H1 (cell line): ENCODE measurements around the gene CELF4. TPM values are rescaled to one million over a fixed set of nuclear protein-coding genes. Genes with fewer than 3 reads are reported as not detected.
A peak's percentile ranks its signal among the peaks of the same experiment; 100 is the strongest.

Experiments
- CTCF ChIA-PET: fragments of 300-600 bp; sonication (Branson Sonifier 250); formaldehyde crosslinking; loops from one replicate; lab custom pipeline; 2021; ENCODE audit not compliant: partially characterized antibody; lab: Charles Lee
- POLR2A ChIA-PET: fragments of 300-600 bp; sonication (Branson Sonifier 250); formaldehyde crosslinking; loops from one replicate; lab custom pipeline; 2021; ENCODE audit warnings: inconsistent platforms; ENCODE audit not compliant: partially characterized antibody; lab: Charles Lee
- DNase-seq, 2 experiments: peaks; one replicate each; pipeline versions ENCODE4 v3.0.0 to v3.0.0-alpha.2; 2010 to 2022; ENCODE audit warnings: low spot score in 2 of 2, low read depth in 1 of 2, mixed read lengths in 1 of 2
- FAIRE-seq: peaks from 2 replicates; lab custom pipeline; 2011; peaks lifted over from hg19 to GRCh38; lab: Jason Lieb, UNC
- H2AFZ ChIP-seq: 2 replicates; pipeline ENCODE4 v1.8.1; 2012; ENCODE audit warnings: low read length, inconsistent platforms
- H2AK5ac ChIP-seq: 2 replicates; pipeline ENCODE4 v1.6.1; 2013; ENCODE audit warnings: low read depth, low read length
- H2BK120ac ChIP-seq: replicated peaks from 2 replicates; pipeline ENCODE3; 2013; ENCODE audit warnings: low read depth, low read length, inconsistent platforms
- H2BK12ac ChIP-seq: 2 replicates; pipeline ENCODE4 v1.6.1; 2013; ENCODE audit warnings: low read depth, low read length
- H2BK15ac ChIP-seq: 2 replicates; pipeline ENCODE4 v1.6.1; 2013; ENCODE audit warnings: low read length
- H2BK20ac ChIP-seq: 2 replicates; pipeline ENCODE4 v1.6.1; 2013; ENCODE audit warnings: low read length
- H2BK5ac ChIP-seq: 2 replicates; pipeline ENCODE4 v1.6.1; 2013; ENCODE audit warnings: low read depth, low read length
- H3K14ac ChIP-seq: 2 replicates; pipeline ENCODE4 v1.6.1; 2013; ENCODE audit warnings: inconsistent platforms; ENCODE audit not compliant: insufficient read length
- H3K18ac ChIP-seq: 2 replicates; pipeline ENCODE4 v1.6.1; 2013; ENCODE audit warnings: low read length; ENCODE audit errors: extremely low read depth
- H3K23ac ChIP-seq: 2 replicates; pipeline ENCODE4 v1.6.1; 2013; ENCODE audit warnings: inconsistent platforms; ENCODE audit not compliant: insufficient read length
- H3K23me2 ChIP-seq: 2 replicates; pipeline ENCODE4 v1.6.1; 2013; ENCODE audit warnings: low read depth, low read length
- H3K27ac ChIP-seq: 2 replicates; pipeline ENCODE4 v1.6.1; 2011; ENCODE audit warnings: low read depth, low read length, inconsistent platforms
- H3K27me3 ChIP-seq, 4 experiments: replicated peaks in 1 of 4; 1 replicate in 1 of 4; 2 replicates in 3 of 4; pipeline versions ENCODE4 v1.6.1 to v1.8.1; 2011 to 2013; ENCODE audit warnings: low read length in 3 of 4, mild to moderate bottlenecking in 3 of 4, inconsistent platforms in 2 of 4, mixed read lengths in 2 of 4, moderate library complexity in 1 of 4; ENCODE audit not compliant: control insufficient read depth in 3 of 4, insufficient read depth in 3 of 4; ENCODE audit errors: extremely low read depth in 1 of 4
- H3K36me3 ChIP-seq, 4 experiments: 2 replicates each; pipeline versions ENCODE4 v1.6.1 to v1.8.1; 2011 to 2013; ENCODE audit warnings: mild to moderate bottlenecking in 4 of 4, low read length in 3 of 4, moderate library complexity in 2 of 4, control low read depth in 1 of 4, inconsistent platforms in 1 of 4; ENCODE audit not compliant: insufficient read depth in 4 of 4, control insufficient read depth in 2 of 4
- H3K4ac ChIP-seq: replicated peaks from 2 replicates; pipeline ENCODE3; 2013; ENCODE audit warnings: low read length, low read depth, mixed read lengths, inconsistent platforms; ENCODE audit not compliant: insufficient read length
- H3K4me1 ChIP-seq, 4 experiments: replicated peaks in 1 of 4; 1 replicate in 1 of 4; 2 replicates in 3 of 4; pipeline versions ENCODE4 v1.6.1 to v1.8.1; 2011 to 2013; ENCODE audit warnings: low read length in 3 of 4, inconsistent platforms in 2 of 4, mixed read lengths in 1 of 4; ENCODE audit not compliant: insufficient read depth in 4 of 4, control insufficient read depth in 3 of 4
- H3K4me2 ChIP-seq, 2 experiments: 2 replicates each; pipeline versions ENCODE4 v1.6.1 to v1.8.1; 2011 to 2013; ENCODE audit warnings: low read depth in 2 of 2, low read length in 2 of 2, control low read depth in 1 of 2, inconsistent platforms in 1 of 2, mild to moderate bottlenecking in 1 of 2; ENCODE audit not compliant: insufficient read depth in 1 of 2
- H3K4me3 ChIP-seq, 4 experiments: fragments of 200-600, 300-600 bp in 1 of 4; sonication (generic), shearing (Covaris generic), sonication (Bioruptor Twin) in 1 of 4; 2 replicates each; pipeline versions ENCODE4 v1.5.1 to v1.8.1; 2011 to 2016; ENCODE audit warnings: low read length in 4 of 4, low read depth in 3 of 4, control low read depth in 2 of 4, inconsistent platforms in 2 of 4, mild to moderate bottlenecking in 2 of 4, mixed read lengths in 1 of 4, moderate library complexity in 1 of 4; ENCODE audit not compliant: insufficient read depth in 2 of 4; ENCODE audit errors: extremely low read depth in 1 of 4
- H3K56ac ChIP-seq: replicated peaks from 2 replicates; pipeline ENCODE3; 2013; ENCODE audit warnings: low read depth, mild to moderate bottlenecking, mixed read lengths, low read length, inconsistent platforms; ENCODE audit not compliant: insufficient read length
- H3K79me1 ChIP-seq: 2 replicates; pipeline ENCODE4 v1.6.1; 2013; ENCODE audit warnings: low read depth, low read length, control low read depth
- H3K79me2 ChIP-seq, 2 experiments: 2 replicates each; pipeline versions ENCODE4 v1.6.1 to v1.8.1; 2012 to 2013; ENCODE audit warnings: low read length in 2 of 2, mild to moderate bottlenecking in 2 of 2, inconsistent platforms in 1 of 2; ENCODE audit not compliant: insufficient read depth in 2 of 2, control insufficient read depth in 1 of 2
- H3K9ac ChIP-seq, 4 experiments: replicated peaks in 1 of 4; 1 replicate in 1 of 4; 2 replicates in 3 of 4; pipeline versions ENCODE4 v1.6.1 to v1.8.1; 2011 to 2013; ENCODE audit warnings: low read depth in 3 of 4, low read length in 3 of 4, control low read depth in 2 of 4, mild to moderate bottlenecking in 2 of 4, moderate library complexity in 2 of 4, inconsistent platforms in 1 of 4; ENCODE audit errors: extremely low read depth in 1 of 4
- H3K9me3 ChIP-seq, 2 experiments: 2 replicates each; pipeline versions ENCODE4 v1.6.1 to v1.8.1; 2012 to 2013; ENCODE audit warnings: mild to moderate bottlenecking in 2 of 2, moderate library complexity in 2 of 2, control low read depth in 1 of 2, inconsistent platforms in 1 of 2, low read depth in 1 of 2, low read length in 1 of 2, mixed read lengths in 1 of 2; ENCODE audit not compliant: insufficient read depth in 2 of 2
- H4K20me1 ChIP-seq, 2 experiments: replicated peaks in 1 of 2; 2 replicates each; pipeline versions ENCODE3 to v1.8.1; 2011 to 2013; ENCODE audit warnings: inconsistent platforms in 2 of 2, low read length in 2 of 2, mild to moderate bottlenecking in 1 of 2; ENCODE audit not compliant: insufficient read depth in 2 of 2, control insufficient read depth in 1 of 2
- H4K5ac ChIP-seq: 2 replicates; pipeline ENCODE4 v1.6.1; 2013; ENCODE audit warnings: low read length, low read depth, mixed read lengths, inconsistent platforms; ENCODE audit not compliant: insufficient read length
- H4K8ac ChIP-seq: 2 replicates; pipeline ENCODE4 v1.8.0; 2013; ENCODE audit warnings: mild to moderate bottlenecking, moderate library complexity, low read length, inconsistent platforms; ENCODE audit not compliant: insufficient read depth; ENCODE audit errors: extremely low read depth
- H4K91ac ChIP-seq: replicated peaks from 2 replicates; pipeline ENCODE3; 2013; ENCODE audit warnings: low read length, mixed read lengths, inconsistent platforms; ENCODE audit not compliant: insufficient read length
- BRCA1 ChIP-seq: IDR thresholded peaks from 2 replicates; pipeline ENCODE4 v1.6.1; 2012; ENCODE audit warnings: low read depth, low read length, improper control_type of control experiment
- CHD1 ChIP-seq: IDR thresholded peaks from 2 replicates; pipeline ENCODE4 v1.6.1; 2012; ENCODE audit warnings: low read depth, low read length, improper control_type of control experiment
- FOSL1 ChIP-seq: IDR thresholded peaks from 2 replicates; pipeline ENCODE4 v1.6.1; 2011; ENCODE audit warnings: mild to moderate bottlenecking, low read depth, low read length, moderate library complexity; ENCODE audit not compliant: insufficient read depth
- HDAC6 ChIP-seq: IDR thresholded peaks from one replicate; pipeline ENCODE4 v1.7.1; 2012; ENCODE audit warnings: low read depth, mild to moderate bottlenecking, inconsistent platforms, low read length, moderate library complexity
- RAD21 ChIP-seq, 2 experiments: IDR thresholded peaks in 1 of 2; conservative IDR thresholded peaks in 1 of 2; 2 replicates each; pipeline ENCODE4 v1.6.1; 2011; ENCODE audit warnings: low read depth in 2 of 2, low read length in 2 of 2, improper control_type of control experiment in 1 of 2, inconsistent platforms in 1 of 2, mild to moderate bottlenecking in 1 of 2, moderate library complexity in 1 of 2
- SIX5 ChIP-seq: IDR thresholded peaks from 2 replicates; pipeline ENCODE4 v1.6.1; 2011; ENCODE audit warnings: mild to moderate bottlenecking, low read depth, low read length
- SP2 ChIP-seq: IDR thresholded peaks from 2 replicates; pipeline ENCODE4 v1.6.1; 2012; ENCODE audit warnings: mild to moderate bottlenecking, low read length, inconsistent platforms
- ZNF274 ChIP-seq: IDR thresholded peaks from 2 replicates; pipeline ENCODE4 v1.7.0; 2012; ENCODE audit warnings: low read length, borderline replicate concordance; ENCODE audit errors: extremely low read depth
- WGBS, 2 experiments: shearing (Covaris generic) in 1 of 2; methylation state at CpG; one replicate each; pipeline versions ENCODE4 v1.1.6 to v1.1.7; 2013 to 2015; ENCODE audit warnings: low lambda C conversion rate in 2 of 2, mixed read lengths in 2 of 2, inconsistent platforms in 1 of 2, low coverage in 1 of 2, missing lambda C conversion rate in 1 of 2; ENCODE audit not compliant: insufficient replicate concordance in 2 of 2, insufficient coverage in 1 of 2, insufficient read length in 1 of 2; ENCODE audit errors: extremely low coverage in 1 of 2, missing lambda C conversion rate in 1 of 2; 5-methylcytosine and 5-hydroxymethylcytosine counted together
- polyA plus RNA-seq, 7 experiments: library from polyadenylated mRNA; depleted of rRNA in 3 of 7; stranded (reverse) in 5 of 7; unstranded in 2 of 7; fragments of >200 nt in 5 of 7; fragments of 200-250 nt in 2 of 7; gene quantifications; 1 replicate in 5 of 7; 2 replicates in 1 of 7; 4 replicates in 1 of 7; pipeline versions ENCODE4 v1.2.1 to v1.2.3, GENCODE V29; 2011 to 2013; ENCODE audit warnings: missing spikeins in 2 of 7, mixed read lengths in 2 of 7
- total RNA-seq: library from RNA; stranded (reverse); fragmentation: NEBNext Ultra II Directional; extraction: Animal tissue kit (Norgen Biotek cat#: 25700); gene quantifications from 2 replicates; pipeline ENCODE4 v1.2.1, GENCODE V29; 2021
- TF ChIP-seq, protein P1 (sequence below): IDR thresholded peaks from 2 replicates; pipeline ENCODE4 v1.6.1; 2011; ENCODE audit warnings: low read length, improper control_type of control experiment

The CELF4 gene
- total and polyA plus RNA-seq, 2 of the 8 experiments (the other 6 are each of a cell fraction or from before 2014, with no cell fraction given) = 1.6 to 3.4 TPM

DNA sequence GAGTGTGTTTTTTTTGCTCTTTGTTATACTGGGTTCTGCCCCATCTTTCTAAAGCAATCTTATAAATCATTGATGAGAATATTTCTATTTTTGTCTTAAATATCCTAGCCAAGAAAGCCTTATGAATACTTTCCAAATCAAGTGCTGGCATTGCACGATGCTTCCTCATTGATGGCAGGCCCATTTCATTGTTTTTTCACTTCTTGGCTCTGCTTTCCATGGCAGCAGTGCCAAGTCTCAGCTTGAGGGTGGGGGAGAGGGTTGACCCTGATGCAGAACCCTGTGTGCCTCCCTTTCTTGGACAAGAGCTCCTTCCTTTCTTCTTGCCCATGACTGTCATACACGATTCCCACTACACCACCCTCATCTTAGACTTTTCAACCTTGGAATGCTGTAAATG, 16.7 kb upstream of the CELF4 start:
- Histone ChIP-seq H3K56ac (no peak overlapping the region), H3K14ac (no peak overlapping the region), H3K27ac (no peak overlapping the region), H3K79me2 (no peaks in the 10 kb centered on the region), H3K23ac (no peak overlapping the region), H3K4me2 (no peak overlapping the region), H2BK20ac (no peak overlapping the region), H3K9me3 (no peaks in the 10 kb centered on the region), H3K23me2 (no peaks in the 10 kb centered on the region), H3K9ac (no peak overlapping the region), H2AFZ (no peak overlapping the region), H3K79me1 (no peaks in the 10 kb centered on the region), H4K5ac (no peak overlapping the region), H2BK12ac (peak overlapping the region; percentile 28; the same call in 1 of the 2 replicates), H2BK120ac (no peak overlapping the region), H3K4me1 (peaks cover 16 to 33% (median 27%) of the 10 kb centered on the region in 4 experiments), H3K4me3 (no peak overlapping the region), H2BK15ac (no peak overlapping the region), H3K4ac (no peak overlapping the region), H3K27me3 (peaks cover 0 to 2% (median 1%) of the 10 kb centered on the region in 4 experiments; a peak in 3 of 7 replicates), H2BK5ac (no peak overlapping the region), H4K8ac (no peak overlapping the region), H4K91ac (no peak overlapping the region), H3K36me3 (no peaks in the 10 kb centered on the region), H3K18ac (no peak overlapping the region), H4K20me1 (no peaks in the 10 kb centered on the region), H2AK5ac (no peak overlapping the region)
- DNase-seq (no peak), FAIRE-seq (no peak)
- ChIA-PET CTCF (interaction anchor here (1.0 to 4.4 kb wide), 3 partner anchors 10 to 196 kb away, joined by 3 to 24 read pairs (median 4); no protein-coding TSS in a partner anchor), POLR2A (interaction anchor here (2.0 kb wide), 1 partner anchor 11 kb away, joined by 6 read pairs; no protein-coding TSS in a partner anchor)
- WGBS, 2 experiments = 88% methylated on average over 2 of the region's 2 CpGs; no CpG with 5 or more reads in 1 of the 2 experiments
- TF ChIP-seq, protein P1, sequence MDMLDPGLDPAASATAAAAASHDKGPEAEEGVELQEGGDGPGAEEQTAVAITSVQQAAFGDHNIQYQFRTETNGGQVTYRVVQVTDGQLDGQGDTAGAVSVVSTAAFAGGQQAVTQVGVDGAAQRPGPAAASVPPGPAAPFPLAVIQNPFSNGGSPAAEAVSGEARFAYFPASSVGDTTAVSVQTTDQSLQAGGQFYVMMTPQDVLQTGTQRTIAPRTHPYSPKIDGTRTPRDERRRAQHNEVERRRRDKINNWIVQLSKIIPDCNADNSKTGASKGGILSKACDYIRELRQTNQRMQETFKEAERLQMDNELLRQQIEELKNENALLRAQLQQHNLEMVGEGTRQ = no peak
- TF ChIP-seq HDAC6 (no peak), SIX5 (no peak), RAD21 (IDR thresholded peaks at IDR 0.05 in 1 of 2, conservative IDR thresholded peaks at IDR 0.05 in 1 of 2; ENCODE audit: low read depth in 2 of 2, low read length in 2 of 2) (no peak), BRCA1 (no peak), ZNF274 (no peak), FOSL1 (no peak), CHD1 (no peak), SP2 (no peak)
